Occipital lobe (tissue), 2 donors: ENCODE data around the gene CDK11B. TPM values are rescaled to one million over a fixed set of nuclear protein-coding genes. Genes with fewer than 3 reads are reported as not detected.
"Not testable (repeated sequence)": the region's sequence is repeated elsewhere in the genome, so short reads cannot be mapped to it uniquely, and the experiment has no call there.

ENCODE experiments used
- DNase-seq: peaks from one replicate; lab custom pipeline; 2025; lab: John Stamatoyannopoulos, UW
- total RNA-seq: library from RNA; depleted of rRNA; stranded (reverse); fragments of >200 nt; gene quantifications from one replicate; pipeline ENCODE4 v1.2.3, GENCODE V29; 2014

The CDK11B gene
- total RNA-seq, 1 donor from 2014 or later = 7.0 TPM

DNA sequence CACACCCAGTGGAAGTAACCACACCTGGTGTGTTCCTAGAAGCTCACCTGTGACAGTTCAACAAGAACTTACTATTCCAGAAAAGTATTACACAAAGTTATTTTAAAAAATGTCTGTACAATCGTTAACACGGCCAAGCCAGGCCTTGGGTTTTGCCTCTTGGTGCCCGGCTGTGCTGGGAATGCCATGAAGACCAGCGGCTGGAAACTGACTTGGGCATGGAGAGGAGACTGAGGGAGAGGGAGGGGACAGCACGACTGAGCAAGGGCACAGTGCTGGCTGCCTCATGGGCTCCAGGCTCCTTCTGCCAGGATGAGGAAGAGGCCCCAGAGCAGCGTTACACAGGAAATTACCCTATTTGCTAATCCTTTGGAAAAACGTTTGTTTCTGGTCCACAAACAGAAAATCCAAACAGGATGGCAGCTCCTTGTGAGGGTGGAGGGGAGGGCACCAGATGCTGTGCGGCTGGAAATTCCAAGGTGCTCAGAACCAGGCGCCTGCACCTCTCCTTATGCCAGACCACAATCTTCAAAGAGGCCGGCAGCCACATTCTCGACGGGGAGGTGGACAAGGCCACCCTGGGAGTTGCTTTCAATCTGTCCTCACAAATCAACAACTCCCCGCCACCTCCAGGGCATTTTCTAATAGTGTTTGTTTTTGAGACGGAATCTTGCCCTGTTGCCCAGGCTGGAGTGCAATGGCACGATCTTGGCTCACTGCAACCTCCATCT, 4.2 kb upstream of the CDK11B start:
- DNase-seq = not testable (repeated sequence)

- not testable (repeated sequence) for DNase-seq
Observed at GRCh38 chr1:1662392-1662791, 3.6 kb upstream of the CDK11B start.

DNA sequence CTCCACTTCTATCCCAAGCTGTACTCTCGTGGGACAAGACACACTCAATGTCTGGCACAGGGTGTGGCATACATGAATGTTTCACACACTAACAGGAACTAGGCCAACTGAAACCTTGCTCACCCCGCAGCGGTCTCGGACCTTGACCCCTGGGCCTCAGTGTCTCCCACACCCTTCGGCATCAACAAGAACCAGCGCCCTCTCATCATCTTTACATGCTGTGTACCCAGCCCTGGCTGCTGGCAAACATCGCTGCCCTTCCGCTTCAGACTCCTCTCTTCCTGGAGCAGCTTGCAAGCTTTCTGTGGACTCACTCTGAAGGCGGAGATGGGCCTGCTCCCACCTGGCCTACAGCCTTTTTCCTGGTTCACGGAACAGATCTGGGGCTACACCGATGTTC, 10.5 kb downstream of the CDK11B start:
- DNase-seq = not testable (repeated sequence)

DNA sequence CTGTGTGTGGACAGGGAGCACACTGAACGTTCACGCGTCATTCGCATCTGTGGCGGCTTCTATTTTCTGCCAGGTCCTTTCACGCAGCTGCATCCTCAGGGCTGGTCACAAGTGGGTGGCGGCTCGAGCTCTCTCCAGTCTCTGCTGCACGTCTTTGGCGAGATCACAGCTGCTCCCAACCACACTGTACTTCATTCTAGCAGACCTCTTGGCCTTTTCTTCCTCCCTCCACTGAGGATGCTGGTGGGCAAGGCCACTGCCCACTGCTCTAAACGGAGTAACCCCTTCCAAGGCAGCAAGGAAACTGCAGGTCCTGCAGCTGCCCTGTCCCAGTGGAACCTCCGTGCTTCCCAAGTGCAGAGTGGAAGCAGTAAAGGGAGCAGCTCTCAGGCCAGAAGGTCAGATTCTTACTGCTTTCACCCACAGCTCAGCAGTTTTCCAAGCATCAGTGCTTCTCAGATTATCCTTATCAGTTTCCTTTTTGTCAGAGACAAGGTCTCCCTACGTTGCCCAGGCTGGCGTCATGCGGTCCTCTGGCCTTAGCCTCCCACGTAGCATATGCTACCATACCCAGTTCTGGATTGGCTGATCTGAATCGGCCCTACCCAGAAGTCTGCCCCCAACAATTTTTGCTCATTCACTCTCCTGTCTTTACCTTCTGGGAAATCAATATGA, 11.1 kb downstream of the CDK11B start:
- not testable (repeated sequence) for DNase-seq

GRCh38 chr1:1646326-1646725, 12.5 kb downstream of the CDK11B start:
- DNase-seq = not testable (repeated sequence)

DNA sequence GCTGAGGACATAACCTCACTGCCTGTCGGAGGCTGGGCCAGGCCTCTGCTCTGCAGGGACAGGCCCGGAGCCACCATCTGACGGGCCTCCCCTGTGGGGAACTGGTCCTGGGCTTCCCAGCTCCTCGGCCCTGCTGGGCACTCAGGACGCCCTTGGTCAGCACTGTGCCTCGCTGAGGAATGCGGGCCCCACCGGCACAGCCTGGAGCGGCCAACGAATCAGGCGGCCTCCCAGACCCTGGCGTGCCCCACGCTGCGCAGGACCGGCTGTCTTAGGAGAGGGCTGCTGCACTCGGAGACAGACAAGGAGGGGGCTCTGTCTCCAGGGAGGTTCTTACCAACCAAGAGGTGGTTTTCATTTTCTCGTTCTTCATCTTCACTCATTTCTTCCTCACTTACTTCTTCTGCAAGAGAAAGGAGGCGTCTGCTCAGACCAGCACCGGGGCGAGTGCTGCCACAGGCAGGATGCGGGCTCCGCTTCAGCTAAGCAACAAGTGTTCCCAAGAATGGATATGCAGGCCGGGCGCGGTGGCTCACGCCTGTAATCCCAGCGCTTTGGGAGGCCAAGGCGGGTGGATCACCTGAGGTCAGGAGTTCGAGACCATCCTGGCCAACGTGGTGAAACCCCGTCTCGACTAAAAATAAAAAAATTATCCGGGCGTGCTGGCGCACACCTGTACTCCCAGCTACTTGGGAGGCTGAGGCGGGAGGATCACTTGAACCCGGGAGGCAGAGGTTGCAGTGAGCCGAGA, 17.9 kb downstream of the CDK11B start:
- DNase-seq = not testable (repeated sequence)

- DNase-seq = not testable (repeated sequence)
Observed at GRCh38 chr1:1640081-1640480, 18.7 kb downstream of the CDK11B start.

- not testable (repeated sequence) for DNase-seq
Observed at GRCh38 chr1:1639368-1639767, 19.4 kb downstream of the CDK11B start.

DNA sequence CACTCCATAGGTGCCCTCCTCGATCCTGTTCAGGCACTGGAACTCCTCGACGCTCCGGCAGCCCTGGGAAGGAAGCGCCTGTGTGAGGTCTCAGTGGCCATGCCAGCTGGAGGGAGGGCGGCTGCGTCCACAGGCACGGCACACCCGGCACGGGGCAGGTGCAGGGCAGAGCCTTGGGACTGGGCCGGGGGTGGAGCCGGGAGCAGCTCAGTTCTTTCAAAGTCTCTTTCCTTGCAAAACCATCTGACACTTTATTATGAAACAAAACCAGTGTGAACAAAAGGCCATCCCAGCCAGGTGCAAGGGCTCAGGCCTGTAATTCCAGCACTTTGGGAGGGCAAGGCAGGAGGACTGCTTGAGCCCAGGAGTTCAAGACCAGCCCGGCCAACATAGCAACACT, 20.3 kb downstream of the CDK11B start:
- DNase-seq = not testable (repeated sequence)

- DNase-seq = not testable (repeated sequence)
Observed at GRCh38 chr1:1637479-1637875, 21.3 kb downstream of the CDK11B start.

DNA sequence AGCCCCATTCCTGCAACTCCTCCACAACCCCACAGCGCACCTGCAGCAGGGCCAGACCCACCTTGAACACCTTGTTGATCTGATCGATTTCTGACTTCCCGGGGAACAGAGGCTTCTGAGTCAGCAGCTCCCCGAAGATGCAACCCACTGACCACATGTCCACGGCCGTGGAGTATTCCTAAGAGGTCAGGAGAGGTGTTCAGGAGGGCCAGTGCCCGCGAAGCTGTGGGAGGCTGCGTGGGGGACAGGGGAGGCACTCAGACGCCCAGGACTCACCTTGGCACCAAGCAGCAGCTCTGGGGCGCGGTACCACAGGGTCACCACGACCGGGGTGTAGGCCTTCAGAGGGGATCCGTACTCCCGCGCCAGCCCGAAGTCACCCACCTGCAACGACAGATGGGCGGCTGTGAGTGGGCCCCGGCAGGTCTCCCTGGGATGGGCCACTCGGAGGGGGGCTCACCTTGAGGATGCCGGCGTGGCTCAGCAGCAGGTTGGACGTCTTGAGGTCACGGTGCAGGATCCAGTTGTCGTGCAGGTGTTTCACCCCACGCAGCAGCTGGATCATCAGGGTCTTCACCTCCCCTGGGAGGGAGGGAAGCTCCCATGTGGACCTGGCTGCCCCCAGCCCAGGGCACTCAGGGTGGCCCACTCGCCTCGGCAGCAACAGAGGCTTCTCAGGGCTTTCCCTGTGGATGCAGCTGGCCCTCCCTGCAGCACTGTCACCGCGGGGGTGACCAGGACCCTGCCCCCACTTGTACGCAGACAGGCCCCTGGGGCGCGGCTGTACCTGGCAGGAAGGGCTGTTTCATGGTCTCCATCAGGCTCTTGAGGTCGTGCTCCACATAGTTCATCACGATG, 22.0 kb downstream of the CDK11B start:
- not testable (repeated sequence) for DNase-seq

- DNase-seq = not testable (repeated sequence)
Observed at GRCh38 chr1:1634613-1635012, 24.2 kb downstream of the CDK11B start.

- DNase-seq = not testable (repeated sequence)
Observed at GRCh38 chr1:1633409-1633808, 25.4 kb downstream of the CDK11B start.

DNA sequence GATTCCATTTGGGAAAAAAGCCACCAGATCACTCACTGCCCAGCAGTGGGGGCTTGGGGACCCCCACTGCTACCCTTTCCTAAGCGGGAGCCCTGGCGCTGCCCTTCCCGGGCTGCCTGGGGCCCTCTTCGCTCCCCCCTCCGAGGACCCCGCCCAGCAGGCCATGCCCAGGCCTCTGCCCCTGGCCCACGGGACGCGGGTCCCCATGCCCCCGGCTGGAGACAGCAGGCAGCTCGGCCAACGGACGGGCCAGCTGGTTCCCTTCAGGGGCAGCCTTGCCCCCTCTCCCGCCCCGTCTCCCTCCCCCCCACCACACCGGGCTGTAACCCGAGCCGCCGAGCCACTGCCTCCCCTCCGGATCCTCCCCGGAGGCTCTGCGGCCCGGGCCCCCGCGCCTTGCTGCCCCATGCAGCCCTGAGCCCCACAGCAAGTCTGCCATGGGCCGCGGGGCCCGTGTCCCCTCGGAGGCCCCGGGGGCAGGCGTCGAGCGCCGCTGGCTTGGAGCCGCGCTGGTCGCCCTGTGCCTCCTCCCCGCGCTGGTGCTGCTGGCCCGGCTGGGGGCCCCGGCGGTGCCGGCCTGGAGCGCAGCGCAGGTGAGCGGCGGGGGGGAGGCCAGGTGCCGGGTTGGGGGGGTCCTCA, 26.9 kb downstream of the CDK11B start, which contains the start of gene MMP23B:
Gene MMP23B, plus strand, starts transcription at position 392 of the 639 bp plus-strand sequence. Its CDS starts 46 bp downstream, at position 438.
- DNase-seq = no peak

- no peak for DNase-seq
Observed at GRCh38 chr1:1630965-1631781, 27.6 kb downstream of the CDK11B start.

DNA sequence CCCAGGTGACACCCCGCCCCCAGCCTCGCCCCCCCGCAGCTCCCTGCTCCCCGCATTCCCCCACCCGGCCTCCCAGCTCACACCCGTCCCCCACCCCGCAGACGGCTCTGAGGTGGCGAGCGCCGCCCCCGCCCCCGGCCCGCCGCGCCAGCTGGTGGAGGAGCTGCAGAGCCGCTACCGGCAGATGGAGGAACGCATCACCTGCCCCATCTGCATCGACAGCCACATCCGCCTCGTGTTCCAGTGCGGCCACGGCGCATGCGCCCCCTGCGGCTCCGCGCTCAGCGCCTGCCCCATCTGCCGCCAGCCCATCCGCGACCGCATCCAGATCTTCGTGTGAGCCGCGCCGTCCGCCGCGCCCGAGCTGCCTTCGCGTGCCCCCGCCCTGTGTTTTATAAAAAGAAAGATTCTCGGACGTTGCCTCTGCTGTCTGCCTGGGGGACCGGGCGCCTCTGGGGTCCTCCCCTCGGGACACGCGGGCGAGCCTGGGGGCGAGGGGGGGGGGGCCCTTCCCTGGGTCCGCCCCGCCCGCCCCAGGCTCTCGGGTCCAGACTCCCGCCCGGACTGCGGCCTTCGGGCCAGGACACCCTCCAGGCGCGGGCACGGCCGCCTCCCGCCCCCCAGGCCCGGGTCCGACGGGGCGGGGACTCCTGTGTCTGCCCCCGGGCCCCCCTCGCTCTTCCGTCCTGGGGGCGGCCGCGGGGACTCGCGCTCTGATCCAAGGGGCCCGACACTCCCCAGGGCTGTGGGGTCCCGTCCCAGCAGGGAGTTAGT, 28.4 kb downstream of the CDK11B start:
- DNase-seq = peak; percentile 49

DNA sequence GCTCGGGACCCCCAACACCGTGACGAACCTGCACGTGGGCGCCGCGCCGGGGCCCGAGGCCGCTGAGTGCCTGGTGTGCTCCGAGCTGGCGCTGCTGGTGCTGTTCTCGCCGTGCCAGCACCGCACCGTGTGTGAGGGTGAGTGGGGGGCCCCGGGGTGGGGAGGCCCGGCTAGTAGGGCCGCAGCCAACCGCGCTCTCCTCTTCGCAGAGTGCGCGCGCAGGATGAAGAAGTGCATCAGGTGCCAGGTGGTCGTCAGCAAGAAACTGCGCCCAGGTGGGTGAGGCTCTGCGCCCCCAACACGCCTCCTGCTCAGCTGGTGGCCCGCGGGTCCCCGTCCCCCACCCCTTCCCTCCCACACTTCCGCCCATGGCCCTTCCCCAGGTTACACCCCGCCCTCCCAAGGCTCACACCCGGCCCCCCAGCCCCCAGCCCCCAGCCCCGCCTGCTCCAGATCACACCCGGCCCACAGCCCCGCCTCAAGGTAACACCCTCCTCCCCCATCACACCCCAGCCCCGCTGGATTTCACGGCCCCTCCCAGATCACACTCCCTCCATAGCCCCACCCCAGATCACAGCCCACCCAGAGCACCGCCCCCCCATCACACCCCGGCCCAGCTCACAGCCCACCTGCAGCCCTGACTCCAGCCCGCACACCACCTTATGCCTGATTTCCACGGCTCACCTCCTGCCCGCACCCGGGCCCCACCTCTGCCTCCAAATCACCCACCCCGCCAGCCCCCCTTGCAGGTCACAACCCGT, 29.2 kb downstream of the CDK11B start:
- no peak for DNase-seq
